HL-60/S4 treated with retinoic acid at 250 ng/mL for 4 days and 3 days (cell line): ENCODE measurements around the gene MAST2.
"Not testable (repeated sequence)": the region's sequence is repeated elsewhere in the genome, so short reads cannot be mapped to it uniquely, and the experiment has no call there.

Experiments
- in situ Hi-C: fragments of 300-500 bp; cut with MboI; formaldehyde crosslinking; loops from 2 replicates; pipeline ENCODE4 v1.7.0; 2022; ENCODE audit warnings: low sequenced_read_pairs

MAST2 gene

GRCh38 chr1:46056325-46056724, 252.9 kb downstream of the MAST2 start:
- in situ Hi-C loops, result no loop called here

- in situ Hi-C loops, result not testable (repeated sequence)
Measured at GRCh38 chr1:46057215-46057614, 253.8 kb downstream of the MAST2 start.

GRCh38 chr1:46057781-46058180, 254.4 kb downstream of the MAST2 start:
- in situ Hi-C loops, result no loop called here

GRCh38 chr1:46058936-46059335, 255.5 kb downstream of the MAST2 start:
- in situ Hi-C loops, result no loop called here

GRCh38 chr1:46061146-46061545, 257.7 kb downstream of the MAST2 start:
- in situ Hi-C loops, result no loop called here

GRCh38 chr1:46062651-46063319, 259.4 kb downstream of the MAST2 start:
- in situ Hi-C loops, result no loop called here

GRCh38 chr1:46064708-46065107, 261.3 kb downstream of the MAST2 start:
- in situ Hi-C loops, result no loop called here

GRCh38 chr1:46065405-46065804, 262.0 kb downstream of the MAST2 start:
- in situ Hi-C loops, result no loop called here

GRCh38 chr1:46067652-46068051, 264.2 kb downstream of the MAST2 start:
- in situ Hi-C loops, result no loop called here

- in situ Hi-C loops, result no loop called here
Measured at GRCh38 chr1:46068525-46068924, 265.1 kb downstream of the MAST2 start.

- in situ Hi-C loops, result no loop called here
Measured at GRCh38 chr1:46070164-46070814, 266.9 kb downstream of the MAST2 start.

- in situ Hi-C loops, result no loop called here
Measured at GRCh38 chr1:46072975-46073374, 269.6 kb downstream of the MAST2 start.

GRCh38 chr1:46076343-46076742, 272.9 kb downstream of the MAST2 start:
- in situ Hi-C loops, result no loop called here

- in situ Hi-C loops, result no loop called here
Measured at GRCh38 chr1:46077644-46078043, 274.2 kb downstream of the MAST2 start.

GRCh38 chr1:46080257-46080656, 276.8 kb downstream of the MAST2 start:
- in situ Hi-C loops, result no loop called here

GRCh38 chr1:46081206-46081605, 277.8 kb downstream of the MAST2 start:
- in situ Hi-C loops, result no loop called here

- in situ Hi-C loops, result no loop called here
Measured at GRCh38 chr1:46081619-46082018, 278.2 kb downstream of the MAST2 start.

- in situ Hi-C loops, result no loop called here
Measured at GRCh38 chr1:46083579-46083978, 280.2 kb downstream of the MAST2 start.

- in situ Hi-C loops, result no loop called here
Measured at GRCh38 chr1:46084553-46085451, 281.4 kb downstream of the MAST2 start.
